ENCODE results near the gene AFDN. TPM values are rescaled to one million over a fixed set of nuclear protein-coding genes. Genes with fewer than 3 reads are reported as not detected.

Gene AFDN
- total RNA-seq (2021) (107 and 114 TPM in 2 replicates), Bru-seq, nascent RNA (percentile 91 among the genes with signal in this experiment), BruChase-seq, experiment 1, labeled RNA remaining after a 2-hour chase (percentile 91 among the genes with signal in this experiment), BruChase-seq, experiment 2, labeled RNA remaining after a 6-hour chase (percentile 81 among the genes with signal in this experiment)
- long read RNA-seq, partial matches to known transcripts, result 11 of 26 reads
- long read RNA-seq, other reads (novel, unspliced or antisense), result 14 of 26 reads

- peaks cover 28% of the 10 kb centered on the region for H3K4me1 ChIP-seq (ENCODE audit: insufficient read depth, low read length, poor library complexity, severe bottlenecking)
- H3K27ac ChIP-seq (ENCODE audit: low read depth, low read length, poor library complexity, severe bottlenecking), result peak within 1 kb of the TSS; percentile 53
- BruUV-seq (replicated peaks), result no TSS peak
- no peak for TF ChIP-seq EZH2 (IDR thresholded peaks at IDR 0.05; ENCODE audit: borderline replicate concordance, low read depth, low read length, poor library complexity, severe bottlenecking)
- no peak for TF ChIP-seq CTCF (conservative IDR thresholded peaks at IDR 0.05; ENCODE audit: low read depth, low read length)
- no peak for DNase-seq (ENCODE audit: low spot score)
- no peaks in the 10 kb centered on the region for H3K9me3 ChIP-seq (ENCODE audit: low read depth, low read length, poor library complexity, severe bottlenecking)
- intact Hi-C loops (cut with micrococcal nuclease; ENCODE audit: unreplicated experiment), result loop anchor here (5.0 kb wide), 1 partner anchor 70 kb away; no protein-coding TSS in a partner anchor
- ChIA-PET POLR2A (ENCODE audit: low non-redundant PET) (no interaction called here), CTCF (no interaction called here)
- no peaks in the 10 kb centered on the region for H3K36me3 ChIP-seq (ENCODE audit: insufficient read depth, low read length, poor library complexity, severe bottlenecking)
- H3K27me3 ChIP-seq (replicated peaks; ENCODE audit: insufficient read depth, low read depth, low read length, poor library complexity), result no peaks in the 10 kb centered on the region
- H3K4me3 ChIP-seq (ENCODE audit: low read depth, low read length, poor library complexity, severe bottlenecking), result peak within 1 kb of the TSS; percentile 97
These were observed at the start of gene AFDN for GRCh38 chr6:167826896-167827582. Gene AFDN, plus strand, starts transcription at chr6:167826911. Its CDS starts 222 bp downstream, at chr6:167827133.

DNA sequence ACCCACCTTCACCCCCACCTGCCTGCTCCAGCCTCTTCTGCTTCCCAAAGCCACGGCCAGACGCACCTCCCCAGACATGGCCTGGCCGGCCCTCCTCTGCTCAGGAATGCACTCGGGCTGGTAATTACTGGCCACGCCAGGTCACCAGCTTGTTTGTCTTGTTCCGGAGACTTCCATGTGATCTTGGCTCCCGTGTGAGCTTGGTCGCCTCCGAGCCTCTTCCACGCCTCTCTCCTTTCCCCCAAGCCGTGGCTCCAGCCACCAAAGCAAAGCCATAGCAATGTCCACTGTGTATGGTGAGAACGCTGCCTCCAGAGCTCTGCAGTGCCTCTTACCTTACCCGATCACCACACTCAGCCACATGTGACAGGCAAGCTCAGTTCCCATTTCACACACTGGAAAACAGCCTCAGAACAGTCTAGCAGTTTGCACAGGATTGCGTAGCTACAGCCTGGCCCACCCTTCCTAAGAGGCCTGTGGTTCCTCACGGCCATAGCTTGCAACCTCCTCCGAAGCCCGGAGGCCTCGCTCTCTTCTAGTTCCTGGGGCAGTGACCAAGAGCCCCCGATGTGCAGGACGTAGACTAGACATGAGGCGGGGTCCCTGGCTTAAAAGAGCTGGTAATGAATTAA is 48.1 kb upstream of the AFDN start:
- intact Hi-C loops (cut with micrococcal nuclease; ENCODE audit: unreplicated experiment), result no loop called here
- Histone ChIP-seq H3K27me3 (replicated peaks; ENCODE audit: insufficient read depth, low read depth, low read length, poor library complexity) (no peaks in the 10 kb centered on the region), H3K9me3 (ENCODE audit: low read depth, low read length, poor library complexity, severe bottlenecking) (no peaks in the 10 kb centered on the region), H3K4me1 (ENCODE audit: insufficient read depth, low read length, poor library complexity, severe bottlenecking) (peaks cover 13% of the 10 kb centered on the region), H3K36me3 (ENCODE audit: insufficient read depth, low read length, poor library complexity, severe bottlenecking) (no peaks in the 10 kb centered on the region), H3K4me3 (ENCODE audit: low read depth, low read length, poor library complexity, severe bottlenecking) (no peak overlapping the region), H3K27ac (ENCODE audit: low read depth, low read length, poor library complexity, severe bottlenecking) (no peak overlapping the region)
- ChIA-PET POLR2A (ENCODE audit: low non-redundant PET) (interaction anchor here (0.9 kb wide), 1 partner anchor 9 kb away, joined by 3 read pairs; no protein-coding TSS in a partner anchor), CTCF (no interaction called here)
- BruUV-seq (replicated peaks), result no TSS peak
- TF ChIP-seq CTCF (conservative IDR thresholded peaks at IDR 0.05; ENCODE audit: low read depth, low read length) (no peak), EZH2 (IDR thresholded peaks at IDR 0.05; ENCODE audit: borderline replicate concordance, low read depth, low read length, poor library complexity, severe bottlenecking) (no peak)
- DNase-seq (ENCODE audit: low spot score), result no peak

- CTCF ChIA-PET, result no interaction called here
These were observed 47.4 kb upstream of the AFDN start for GRCh38 chr6:167779129-167779992.

More at GRCh38 chr6:167779129-167779992, 47.4 kb upstream of the AFDN start:
- no peak for TF ChIP-seq EZH2 (IDR thresholded peaks at IDR 0.05; ENCODE audit: borderline replicate concordance, low read depth, low read length, poor library complexity, severe bottlenecking)
- no peak for TF ChIP-seq CTCF (conservative IDR thresholded peaks at IDR 0.05; ENCODE audit: low read depth, low read length)
- intact Hi-C loops (cut with micrococcal nuclease; ENCODE audit: unreplicated experiment), result no loop called here
- no TSS peak for BruUV-seq (replicated peaks)
- Histone ChIP-seq H3K27me3 (replicated peaks; ENCODE audit: insufficient read depth, low read depth, low read length, poor library complexity) (no peaks in the 10 kb centered on the region), H3K27ac (ENCODE audit: low read depth, low read length, poor library complexity, severe bottlenecking) (no peak overlapping the region), H3K4me3 (ENCODE audit: low read depth, low read length, poor library complexity, severe bottlenecking) (no peak overlapping the region), H3K9me3 (ENCODE audit: low read depth, low read length, poor library complexity, severe bottlenecking) (no peaks in the 10 kb centered on the region), H3K4me1 (ENCODE audit: insufficient read depth, low read length, poor library complexity, severe bottlenecking) (peaks cover 18% of the 10 kb centered on the region), H3K36me3 (ENCODE audit: insufficient read depth, low read length, poor library complexity, severe bottlenecking) (no peaks in the 10 kb centered on the region)
- POLR2A ChIA-PET (ENCODE audit: low non-redundant PET), result interaction anchor here (0.9 kb wide), 1 partner anchor 9 kb away, joined by 3 read pairs; no protein-coding TSS in a partner anchor
- DNase-seq (ENCODE audit: low spot score), result no peak
